GM19043 (cell line): Measurements from ENCODE around the gene MED8.
A peak's percentile ranks its signal among the peaks of the same experiment; 100 is the strongest.
"Not testable (repeated sequence)": the region's sequence is repeated elsewhere in the genome, so short reads cannot be mapped to it uniquely, and the experiment has no call there.

Experiments used
- ATAC-seq: cut with Tn5 transposase; IDR thresholded peaks from one replicate; pipeline ENCODE4 v1.9.1; 2021; ENCODE audit warnings: low read depth; ENCODE audit not compliant: unreplicated experiment

The MED8 gene

GRCh38 chr1:43387976-43388599 lies 1.5 kb downstream of the MED8 start:
- no peak for ATAC-seq

GRCh38 chr1:43386676-43387075 lies 2.9 kb downstream of the MED8 start:
- no peak for ATAC-seq

- no peak for ATAC-seq
These were observed 6.2 kb downstream of the MED8 start for GRCh38 chr1:43383449-43383848.

GRCh38 chr1:43382027-43382779 lies 7.4 kb downstream of the MED8 start:
- no peak for ATAC-seq

GRCh38 chr1:43381612-43382011 lies 8.0 kb downstream of the MED8 start:
- no peak for ATAC-seq

GRCh38 chr1:43379476-43379875 lies 10.1 kb downstream of the MED8 start:
- no peak for ATAC-seq

GRCh38 chr1:43377831-43378230 lies 11.8 kb downstream of the MED8 start:
- no peak for ATAC-seq

- ATAC-seq, result no peak
These were observed 12.8 kb downstream of the MED8 start for GRCh38 chr1:43376723-43377235.

GRCh38 chr1:43373066-43373940 lies 16.3 kb downstream of the MED8 start:
- no peak for ATAC-seq

- ATAC-seq, result no peak
These were observed 17.4 kb downstream of the MED8 start for GRCh38 chr1:43372172-43372571.

GRCh38 chr1:43370564-43370963 lies 19.0 kb downstream of the MED8 start:
- ATAC-seq, result no peak

- ATAC-seq, result not testable (repeated sequence)
These were observed 19.8 kb downstream of the MED8 start for GRCh38 chr1:43369779-43370178.

- no peak for ATAC-seq
These were observed 21.0 kb downstream of the MED8 start for GRCh38 chr1:43368646-43369020.

- ATAC-seq, result peak; percentile 68
These were observed 21.5 kb downstream of the MED8 start, which contains the start of gene ELOVL1 for GRCh38 chr1:43367904-43368645. Gene ELOVL1, minus strand, starts transcription at chr1:43368011. Its CDS starts 2,402 bp downstream, at chr1:43365609.

- ATAC-seq, result peak; percentile 35
These were observed 22.3 kb downstream of the MED8 start for GRCh38 chr1:43367026-43367903.

GRCh38 chr1:43366601-43367025 lies 23.0 kb downstream of the MED8 start:
- no peak for ATAC-seq

- ATAC-seq, result no peak
These were observed 23.4 kb downstream of the MED8 start for GRCh38 chr1:43366179-43366578.

- ATAC-seq, result no peak
These were observed 23.9 kb downstream of the MED8 start for GRCh38 chr1:43365678-43366077.

GRCh38 chr1:43363935-43364525 lies 25.6 kb downstream of the MED8 start:
- ATAC-seq, result no peak
